Thoracic aorta (tissue), 2 donors: ENCODE results near the gene AMOT. TPM values are rescaled to one million over a fixed set of nuclear protein-coding genes. Genes with fewer than 3 reads are reported as not detected.

Experiments used
- ATAC-seq: fragments of 150-250 bp; one replicate; pipeline ENCODE4 v1.8.0; 2017; ENCODE audit warnings: low read depth; ENCODE audit not compliant: insufficient number of reproducible peaks, low FRiP score
- DNase-seq: peaks from one replicate; pipeline ENCODE4 v3.0.0-alpha.2; 2020; ENCODE audit warnings: low spot score
- H3K27ac ChIP-seq, 2 donors: fragments of 200-600 bp; sonication (generic); 1 replicate in 1 of 2; 2 replicates in 1 of 2; pipeline ENCODE4 v1.5.1; 2016; ENCODE audit warnings: mild to moderate bottlenecking in 2 of 2, moderate library complexity in 2 of 2
- H3K27me3 ChIP-seq: fragments of 200-600 bp; sonication (generic); replicated peaks from 2 replicates; pipeline ENCODE4 v1.6.0; 2016; ENCODE audit warnings: mild to moderate bottlenecking; ENCODE audit not compliant: insufficient read depth
- H3K36me3 ChIP-seq: fragments of 200-600 bp; sonication (generic); one replicate; pipeline ENCODE4 v1.5.1; 2016
- H3K4me1 ChIP-seq, 2 donors: fragments of 200-600 bp; sonication (generic); 1 replicate in 1 of 2; 2 replicates in 1 of 2; pipeline versions ENCODE4 v1.5.1 to v1.6.0; 2016; ENCODE audit warnings: low read depth in 2 of 2, mild to moderate bottlenecking in 1 of 2; ENCODE audit not compliant: control insufficient read depth in 1 of 2
- H3K4me3 ChIP-seq: fragments of 200-600 bp; sonication (generic); 2 replicates; pipeline ENCODE4 v1.5.1; 2016; ENCODE audit warnings: mild to moderate bottlenecking
- H3K9me3 ChIP-seq: fragments of 200-600 bp; sonication (generic); 2 replicates; pipeline ENCODE4 v1.5.1; 2016
- CTCF ChIP-seq: fragments of 200-600 bp; sonication (generic); IDR thresholded peaks from one replicate; pipeline ENCODE4 v1.5.1; 2019; ENCODE audit warnings: antibody characterized with exemption
- total RNA-seq, 2 donors: library from RNA; depleted of rRNA; stranded (reverse); fragments of >200 nt; gene quantifications; one replicate each; pipeline versions ENCODE4 v1.1.0 to v1.2.3, GENCODE V29; 2016

The AMOT gene
- total RNA-seq, 2 donors from 2014 or later, result 27.8 to 55.2 TPM

GRCh38 chrX:112874175-112874574 lies 33.5 kb upstream of the AMOT start:
- no peak overlapping the region for H3K27ac ChIP-seq
- H3K27me3 ChIP-seq, result no peaks in the 10 kb centered on the region
- ATAC-seq (no peak), DNase-seq (no peak)
- no peaks in the 10 kb centered on the region for H3K9me3 ChIP-seq
- H3K36me3 ChIP-seq, result no peaks in the 10 kb centered on the region
- no peak overlapping the region for H3K4me3 ChIP-seq
- no peak for TF ChIP-seq CTCF
- H3K4me1 ChIP-seq, result no peaks in the 10 kb centered on the region

- H3K9me3 ChIP-seq, result no peaks in the 10 kb centered on the region
- no peaks in the 10 kb centered on the region for H3K36me3 ChIP-seq
- no peak for TF ChIP-seq CTCF
- no peak overlapping the region for H3K4me3 ChIP-seq
- no peaks in the 10 kb centered on the region for H3K4me1 ChIP-seq
- no peak for DNase-seq
- no peak for ATAC-seq
- no peak overlapping the region for H3K27ac ChIP-seq
- H3K27me3 ChIP-seq, result no peaks in the 10 kb centered on the region
These were observed 28.0 kb upstream of the AMOT start for GRCh38 chrX:112868586-112868985.

- H3K9me3 ChIP-seq, result no peaks in the 10 kb centered on the region
- H3K27me3 ChIP-seq, result no peaks in the 10 kb centered on the region
- H3K4me3 ChIP-seq, result no peak overlapping the region
- DNase-seq, result no peak
- no peaks in the 10 kb centered on the region for H3K36me3 ChIP-seq
- no peaks in the 10 kb centered on the region for H3K4me1 ChIP-seq
- no peak overlapping the region for H3K27ac ChIP-seq
- no peak for TF ChIP-seq CTCF
- ATAC-seq, result no peak
These were observed 26.9 kb upstream of the AMOT start for GRCh38 chrX:112867570-112867969.

GRCh38 chrX:112866175-112866574 lies 25.5 kb upstream of the AMOT start:
- no peak for TF ChIP-seq CTCF
- no peaks in the 10 kb centered on the region for H3K9me3 ChIP-seq
- H3K4me3 ChIP-seq, result no peak overlapping the region
- no peaks in the 10 kb centered on the region for H3K4me1 ChIP-seq
- no peaks in the 10 kb centered on the region for H3K27me3 ChIP-seq
- DNase-seq (no peak), ATAC-seq (no peak)
- H3K27ac ChIP-seq, result no peak overlapping the region
- no peaks in the 10 kb centered on the region for H3K36me3 ChIP-seq

GRCh38 chrX:112865464-112866025 lies 24.9 kb upstream of the AMOT start:
- Histone ChIP-seq H3K27ac (no peak overlapping the region), H3K36me3 (no peaks in the 10 kb centered on the region), H3K4me3 (no peak overlapping the region), H3K27me3 (no peaks in the 10 kb centered on the region), H3K9me3 (no peaks in the 10 kb centered on the region), H3K4me1 (no peaks in the 10 kb centered on the region)
- ATAC-seq, result no peak
- TF ChIP-seq CTCF, result no peak
- DNase-seq, result no peak
